ENCODE measurements around the gene JAZF1. TPM values are rescaled to one million over a fixed set of nuclear protein-coding genes. Genes with fewer than 3 reads are reported as not detected.
A peak's percentile ranks its signal among the peaks of the same experiment; 100 is the strongest.

JAZF1 gene
- total and polyA plus RNA-seq, 3 experiments from 2014 or later, result 3.2 to 5.1 (median 4.9) TPM

DNA sequence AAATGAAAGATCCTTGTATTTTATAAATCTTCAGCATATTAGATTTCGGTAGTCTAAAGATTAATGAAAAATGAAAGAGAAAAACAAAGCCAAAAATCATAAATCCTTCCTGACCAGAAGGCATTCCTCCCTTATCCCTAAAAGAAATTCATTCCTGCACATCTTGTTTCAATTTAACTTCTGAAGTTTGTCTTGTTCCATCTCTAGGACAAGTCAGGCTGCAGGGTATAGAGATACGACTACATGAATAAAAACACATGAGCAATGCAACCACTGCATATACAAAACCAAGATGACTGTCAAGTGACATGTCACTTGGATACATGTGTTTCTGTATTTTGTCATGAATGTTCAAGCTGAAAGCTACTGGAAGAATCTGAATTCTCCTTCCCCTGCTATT lies 214.9 kb downstream of the JAZF1 start:
- no peaks in the 10 kb centered on the region for H3K27me3 Mint-ChIP-seq
- H3K27ac Mint-ChIP-seq, result no peak overlapping the region
- no peaks in the 10 kb centered on the region for H3K9me3 Mint-ChIP-seq
- ChIA-PET POLR2A (no interaction called here), CTCF (no interaction called here)
- no peak for DNase-seq
- H3K36me3 Mint-ChIP-seq, result peaks cover 0 to 9% (median 5%) of the 10 kb centered on the region in 3 donors
- no peak overlapping the region for H3K4me3 Mint-ChIP-seq
- Histone ChIP-seq H3K36me3 (ENCODE audit: insufficient read depth, low read length) (no peaks in the 10 kb centered on the region), H3K4me3 (ENCODE audit: low read length) (no peak overlapping the region), H3K27ac (ENCODE audit: low read depth, low read length) (no peak overlapping the region), H3K9me3 (ENCODE audit: low read length) (no peaks in the 10 kb centered on the region), H3K4me1 (ENCODE audit: insufficient read depth, low read length) (no peaks in the 10 kb centered on the region), H3K27me3 (ENCODE audit: insufficient read depth, low read length, poor library complexity, severe bottlenecking) (no peaks in the 10 kb centered on the region)
- H3K4me1 Mint-ChIP-seq, result peaks cover 4 to 16% (median 6%) of the 10 kb centered on the region in 3 donors

DNA sequence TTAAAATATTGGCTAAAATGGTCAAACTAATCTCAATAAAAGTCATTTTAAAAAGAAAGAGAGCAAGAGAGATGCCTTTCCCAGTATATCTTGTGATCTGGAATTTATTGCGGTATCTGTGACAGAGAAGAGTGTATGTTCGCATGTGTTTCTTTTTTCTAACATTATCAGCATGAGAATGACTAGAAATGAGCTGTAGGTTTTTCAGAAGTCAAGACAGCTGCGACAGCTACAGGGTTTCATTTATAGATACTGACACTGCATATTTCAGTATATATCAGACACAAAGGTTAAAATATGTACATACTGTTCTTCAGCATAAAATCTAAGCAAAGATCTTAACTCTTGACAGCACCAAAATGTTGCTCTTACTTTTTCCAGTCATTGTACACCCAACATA lies 215.8 kb downstream of the JAZF1 start:
- DNase-seq, result no peak
- Mint-ChIP-seq H3K27me3 (no peaks in the 10 kb centered on the region), H3K4me1 (peaks cover 4 to 15% (median 6%) of the 10 kb centered on the region in 3 donors), H3K4me3 (no peak overlapping the region), H3K27ac (no peak overlapping the region), H3K9me3 (no peaks in the 10 kb centered on the region), H3K36me3 (peaks cover 0 to 9% (median 3%) of the 10 kb centered on the region in 3 donors)
- ChIA-PET CTCF (no interaction called here), POLR2A (no interaction called here)
- H3K9me3 ChIP-seq (ENCODE audit: low read length), result no peaks in the 10 kb centered on the region
- no peak overlapping the region for H3K4me3 ChIP-seq (ENCODE audit: low read length)
- H3K4me1 ChIP-seq (ENCODE audit: insufficient read depth, low read length), result no peaks in the 10 kb centered on the region
- no peak overlapping the region for H3K27ac ChIP-seq (ENCODE audit: low read depth, low read length)
- no peaks in the 10 kb centered on the region for H3K27me3 ChIP-seq (ENCODE audit: insufficient read depth, low read length, poor library complexity, severe bottlenecking)
- no peaks in the 10 kb centered on the region for H3K36me3 ChIP-seq (ENCODE audit: insufficient read depth, low read length)

DNA sequence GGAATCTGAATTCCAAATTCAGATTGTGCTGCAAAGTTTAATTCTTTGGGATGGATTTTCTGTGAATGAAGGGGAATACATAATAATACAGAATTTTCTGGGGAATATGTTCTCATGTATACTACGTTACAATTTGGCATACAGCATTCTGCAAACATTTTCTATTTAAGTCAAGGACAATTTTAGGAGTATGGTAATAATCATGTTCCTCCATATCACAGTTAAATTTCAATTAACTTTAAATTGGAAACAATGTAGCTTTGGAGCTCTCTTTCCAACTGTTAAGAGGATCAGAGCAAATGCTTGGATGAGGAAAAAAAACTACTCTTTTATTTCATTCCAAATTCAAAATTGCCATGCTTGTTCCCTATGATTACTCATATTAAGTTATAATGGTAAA lies 217.5 kb downstream of the JAZF1 start:
- CTCF ChIA-PET, result no interaction called here
- no peaks in the 10 kb centered on the region for H3K9me3 ChIP-seq (ENCODE audit: low read length)
- Mint-ChIP-seq H3K4me3 (no peak overlapping the region), H3K4me1 (peaks cover 4 to 5% (median 5%) of the 10 kb centered on the region in 3 donors), H3K36me3 (peaks cover 0 to 8% (median 0%) of the 10 kb centered on the region in 3 donors), H3K27me3 (no peaks in the 10 kb centered on the region), H3K27ac (no peak overlapping the region), H3K9me3 (no peaks in the 10 kb centered on the region)
- H3K4me1 ChIP-seq (ENCODE audit: insufficient read depth, low read length), result no peaks in the 10 kb centered on the region
- H3K27ac ChIP-seq (ENCODE audit: low read depth, low read length), result no peak overlapping the region
- H3K4me3 ChIP-seq (ENCODE audit: low read length), result no peak overlapping the region
- POLR2A ChIA-PET, result no interaction called here
- no peak for DNase-seq
- H3K36me3 ChIP-seq (ENCODE audit: insufficient read depth, low read length), result no peaks in the 10 kb centered on the region
- no peaks in the 10 kb centered on the region for H3K27me3 ChIP-seq (ENCODE audit: insufficient read depth, low read length, poor library complexity, severe bottlenecking)

DNA sequence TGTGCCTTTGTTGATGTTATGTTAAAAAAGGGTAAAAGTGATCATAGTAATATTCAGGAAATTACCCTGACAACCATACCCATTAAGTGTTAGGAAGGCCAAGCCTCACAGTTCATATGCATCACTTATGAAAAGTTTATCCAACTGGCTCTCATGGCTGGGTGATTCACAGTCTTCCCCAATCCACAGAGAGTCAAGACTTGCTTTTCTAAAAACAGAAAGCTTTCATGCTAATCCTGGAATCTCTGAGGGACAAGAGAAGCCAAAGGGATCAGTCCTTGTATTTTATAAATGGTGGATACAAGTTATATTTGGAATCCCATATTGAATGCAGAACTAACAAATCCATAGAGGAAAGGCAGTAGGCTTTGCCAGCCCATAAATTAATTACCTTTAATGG lies 218.3 kb downstream of the JAZF1 start:
- Mint-ChIP-seq H3K4me1 (peaks cover 0 to 3% (median 0%) of the 10 kb centered on the region in 3 donors), H3K9me3 (no peaks in the 10 kb centered on the region), H3K27ac (no peak overlapping the region), H3K27me3 (no peaks in the 10 kb centered on the region), H3K36me3 (peaks cover 0 to 8% (median 0%) of the 10 kb centered on the region in 3 donors), H3K4me3 (no peak overlapping the region)
- no peak overlapping the region for H3K27ac ChIP-seq (ENCODE audit: low read depth, low read length)
- no peak for DNase-seq
- no peaks in the 10 kb centered on the region for H3K27me3 ChIP-seq (ENCODE audit: insufficient read depth, low read length, poor library complexity, severe bottlenecking)
- H3K4me3 ChIP-seq (ENCODE audit: low read length), result no peak overlapping the region
- H3K9me3 ChIP-seq (ENCODE audit: low read length), result no peaks in the 10 kb centered on the region
- CTCF ChIA-PET, result no interaction called here
- H3K36me3 ChIP-seq (ENCODE audit: insufficient read depth, low read length), result no peaks in the 10 kb centered on the region
- H3K4me1 ChIP-seq (ENCODE audit: insufficient read depth, low read length), result no peaks in the 10 kb centered on the region
- POLR2A ChIA-PET, result no interaction called here

DNA sequence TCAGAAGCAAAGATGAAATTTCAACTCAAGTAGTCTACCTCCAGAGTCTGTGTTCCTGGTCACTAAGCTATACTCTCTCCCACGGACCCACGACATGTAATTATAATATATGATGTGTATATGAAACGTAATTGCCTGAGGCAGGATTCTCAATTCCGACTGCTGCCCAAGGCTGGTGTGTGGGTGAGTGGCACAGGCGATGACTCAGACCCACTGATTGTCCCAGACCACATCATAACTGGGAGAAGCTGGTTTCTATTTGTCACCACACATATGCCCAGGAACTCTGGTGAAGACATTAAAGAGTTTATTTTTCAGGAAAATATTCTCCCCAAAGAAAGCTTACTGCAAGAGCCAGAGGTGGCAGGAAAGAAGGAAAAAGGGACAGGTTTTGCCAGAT lies 219.3 kb downstream of the JAZF1 start:
- H3K36me3 Mint-ChIP-seq, result peaks cover 0 to 8% (median 0%) of the 10 kb centered on the region in 3 donors
- Histone ChIP-seq H3K27ac (ENCODE audit: low read depth, low read length) (no peak overlapping the region), H3K27me3 (ENCODE audit: insufficient read depth, low read length, poor library complexity, severe bottlenecking) (no peaks in the 10 kb centered on the region), H3K4me3 (ENCODE audit: low read length) (no peak overlapping the region), H3K4me1 (ENCODE audit: insufficient read depth, low read length) (no peaks in the 10 kb centered on the region), H3K9me3 (ENCODE audit: low read length) (no peaks in the 10 kb centered on the region), H3K36me3 (ENCODE audit: insufficient read depth, low read length) (no peaks in the 10 kb centered on the region)
- H3K4me3 Mint-ChIP-seq, result no peak overlapping the region
- CTCF ChIA-PET, result no interaction called here
- no peak for DNase-seq
- no peaks in the 10 kb centered on the region for H3K27me3 Mint-ChIP-seq
- H3K4me1 Mint-ChIP-seq, result peaks cover 0 to 3% (median 0%) of the 10 kb centered on the region in 3 donors
- peak overlapping the region in 1 of 8 donors; percentile 72 for H3K27ac Mint-ChIP-seq
- H3K9me3 Mint-ChIP-seq, result no peaks in the 10 kb centered on the region
- POLR2A ChIA-PET, result no interaction called here

DNA sequence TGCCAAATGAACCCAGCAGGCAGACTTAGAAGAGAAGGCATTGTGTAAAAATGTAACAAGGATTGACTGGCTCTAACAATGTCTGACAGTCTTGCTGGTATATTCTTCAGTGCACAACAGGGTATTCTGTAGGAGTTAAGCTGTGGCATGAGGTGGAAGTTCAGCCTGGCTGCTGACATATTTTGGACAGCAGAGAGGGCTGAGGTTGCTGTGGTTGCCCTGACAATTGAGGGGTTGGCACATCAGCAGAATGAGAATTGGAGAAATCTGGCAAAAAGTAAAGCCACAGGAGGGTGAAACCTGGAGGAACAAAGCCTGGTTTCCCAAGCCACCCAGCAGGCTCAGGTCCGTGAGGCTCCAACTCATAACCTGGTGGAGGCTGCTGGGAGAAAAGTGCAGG lies 220.2 kb downstream of the JAZF1 start:
- H3K27me3 Mint-ChIP-seq, result no peaks in the 10 kb centered on the region
- H3K27ac Mint-ChIP-seq, result no peak overlapping the region
- peaks cover 0 to 10% (median 4%) of the 10 kb centered on the region in 3 donors for H3K36me3 Mint-ChIP-seq
- H3K9me3 Mint-ChIP-seq, result no peaks in the 10 kb centered on the region
- no peaks in the 10 kb centered on the region for H3K4me1 ChIP-seq (ENCODE audit: insufficient read depth, low read length)
- H3K4me3 ChIP-seq (ENCODE audit: low read length), result no peak overlapping the region
- ChIA-PET CTCF (no interaction called here), POLR2A (no interaction called here)
- no peak overlapping the region for H3K4me3 Mint-ChIP-seq
- no peak overlapping the region for H3K27ac ChIP-seq (ENCODE audit: low read depth, low read length)
- H3K9me3 ChIP-seq (ENCODE audit: low read length), result no peaks in the 10 kb centered on the region
- H3K36me3 ChIP-seq (ENCODE audit: insufficient read depth, low read length), result no peaks in the 10 kb centered on the region
- H3K27me3 ChIP-seq (ENCODE audit: insufficient read depth, low read length, poor library complexity, severe bottlenecking), result no peaks in the 10 kb centered on the region
- no peak for DNase-seq
- H3K4me1 Mint-ChIP-seq, result peaks cover 0 to 3% (median 0%) of the 10 kb centered on the region in 3 donors

DNA sequence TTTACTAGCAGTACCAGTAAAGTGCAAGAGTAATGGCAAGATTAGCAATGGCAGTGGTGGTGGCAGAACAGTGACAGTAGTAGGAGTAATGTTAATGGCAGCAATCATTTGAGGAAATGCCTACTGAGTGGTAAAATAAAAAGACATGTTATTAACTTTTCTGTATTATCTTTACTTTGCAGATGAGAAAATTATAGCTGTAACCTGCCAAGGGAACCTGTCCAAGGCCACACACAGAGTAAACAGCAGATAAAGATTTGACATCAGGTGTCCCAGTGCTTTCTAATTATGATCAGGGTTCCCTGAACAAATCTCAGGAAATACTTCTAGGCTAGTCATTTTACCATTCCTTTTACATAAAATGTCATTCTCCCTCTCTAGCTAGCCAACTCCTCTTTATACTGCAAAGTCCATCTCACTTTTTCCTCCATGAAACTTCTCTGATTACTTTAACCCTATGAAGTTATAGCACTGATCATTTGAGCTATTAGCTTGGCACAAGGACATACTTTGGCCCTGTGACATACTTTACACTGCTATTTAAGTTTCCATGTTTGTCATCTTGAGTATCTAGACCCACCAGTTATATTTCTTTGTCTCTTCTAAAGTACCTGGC lies 221.6 kb downstream of the JAZF1 start:
- no peaks in the 10 kb centered on the region for H3K9me3 Mint-ChIP-seq
- ChIA-PET POLR2A (no interaction called here), CTCF (no interaction called here)
- Histone ChIP-seq H3K4me1 (ENCODE audit: insufficient read depth, low read length) (peaks cover 4% of the 10 kb centered on the region), H3K9me3 (ENCODE audit: low read length) (no peaks in the 10 kb centered on the region), H3K4me3 (ENCODE audit: low read length) (no peak overlapping the region), H3K36me3 (ENCODE audit: insufficient read depth, low read length) (no peaks in the 10 kb centered on the region), H3K27ac (ENCODE audit: low read depth, low read length) (no peak overlapping the region), H3K27me3 (ENCODE audit: insufficient read depth, low read length, poor library complexity, severe bottlenecking) (no peaks in the 10 kb centered on the region)
- peaks cover 0 to 7% (median 4%) of the 10 kb centered on the region in 3 donors for H3K36me3 Mint-ChIP-seq
- no peak overlapping the region for H3K27ac Mint-ChIP-seq
- H3K4me3 Mint-ChIP-seq, result no peak overlapping the region
- H3K4me1 Mint-ChIP-seq, result peaks cover 4 to 5% (median 4%) of the 10 kb centered on the region in 3 donors
- no peaks in the 10 kb centered on the region for H3K27me3 Mint-ChIP-seq
- DNase-seq, result no peak

DNA sequence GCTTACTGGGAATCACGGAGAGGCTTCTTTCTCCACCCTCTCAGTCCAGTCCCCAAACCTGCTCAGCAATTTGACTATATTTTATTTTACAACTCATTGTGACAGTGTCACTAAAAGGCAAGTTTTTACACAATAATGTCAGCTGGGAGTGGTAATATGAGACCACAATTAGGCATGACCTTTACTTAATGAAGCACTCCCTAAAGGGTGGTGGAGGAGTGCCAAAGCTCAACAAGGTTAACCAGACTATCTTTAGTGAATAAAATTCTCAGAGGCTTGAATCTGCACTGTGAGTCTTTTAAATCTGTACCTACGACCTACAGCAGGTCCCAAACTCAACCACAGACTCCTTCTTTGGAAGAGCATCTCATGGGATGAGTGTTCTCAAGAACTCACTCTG lies 225.0 kb downstream of the JAZF1 start:
- Histone ChIP-seq H3K9me3 (ENCODE audit: low read length) (no peaks in the 10 kb centered on the region), H3K36me3 (ENCODE audit: insufficient read depth, low read length) (no peaks in the 10 kb centered on the region), H3K4me1 (ENCODE audit: insufficient read depth, low read length) (peaks cover 30% of the 10 kb centered on the region), H3K4me3 (ENCODE audit: low read length) (no peak overlapping the region), H3K27me3 (ENCODE audit: insufficient read depth, low read length, poor library complexity, severe bottlenecking) (no peaks in the 10 kb centered on the region), H3K27ac (ENCODE audit: low read depth, low read length) (no peak overlapping the region)
- ChIA-PET CTCF (no interaction called here), POLR2A (no interaction called here)
- no peak overlapping the region for H3K4me3 Mint-ChIP-seq
- no peaks in the 10 kb centered on the region for H3K27me3 Mint-ChIP-seq
- no peaks in the 10 kb centered on the region for H3K9me3 Mint-ChIP-seq
- peaks cover 0 to 7% (median 7%) of the 10 kb centered on the region in 3 donors for H3K36me3 Mint-ChIP-seq
- peaks cover 15 to 31% (median 28%) of the 10 kb centered on the region in 3 donors for H3K4me1 Mint-ChIP-seq
- H3K27ac Mint-ChIP-seq, result no peak overlapping the region
- no peak for DNase-seq
